GM11168 (cell line): ENCODE results near the gene NOTO.

Source experiments
- in situ Hi-C: fragments of 300-500 bp; cut with MboI; formaldehyde crosslinking; loops from one replicate; pipeline ENCODE4 v1.12.0; 2022; ENCODE audit warnings: low sequenced_read_pairs; ENCODE audit not compliant: unreplicated experiment

The NOTO gene

GRCh38 chr2:73232403-73233153 lies 30.2 kb downstream of the NOTO start:
- in situ Hi-C loops: no loop called here

DNA sequence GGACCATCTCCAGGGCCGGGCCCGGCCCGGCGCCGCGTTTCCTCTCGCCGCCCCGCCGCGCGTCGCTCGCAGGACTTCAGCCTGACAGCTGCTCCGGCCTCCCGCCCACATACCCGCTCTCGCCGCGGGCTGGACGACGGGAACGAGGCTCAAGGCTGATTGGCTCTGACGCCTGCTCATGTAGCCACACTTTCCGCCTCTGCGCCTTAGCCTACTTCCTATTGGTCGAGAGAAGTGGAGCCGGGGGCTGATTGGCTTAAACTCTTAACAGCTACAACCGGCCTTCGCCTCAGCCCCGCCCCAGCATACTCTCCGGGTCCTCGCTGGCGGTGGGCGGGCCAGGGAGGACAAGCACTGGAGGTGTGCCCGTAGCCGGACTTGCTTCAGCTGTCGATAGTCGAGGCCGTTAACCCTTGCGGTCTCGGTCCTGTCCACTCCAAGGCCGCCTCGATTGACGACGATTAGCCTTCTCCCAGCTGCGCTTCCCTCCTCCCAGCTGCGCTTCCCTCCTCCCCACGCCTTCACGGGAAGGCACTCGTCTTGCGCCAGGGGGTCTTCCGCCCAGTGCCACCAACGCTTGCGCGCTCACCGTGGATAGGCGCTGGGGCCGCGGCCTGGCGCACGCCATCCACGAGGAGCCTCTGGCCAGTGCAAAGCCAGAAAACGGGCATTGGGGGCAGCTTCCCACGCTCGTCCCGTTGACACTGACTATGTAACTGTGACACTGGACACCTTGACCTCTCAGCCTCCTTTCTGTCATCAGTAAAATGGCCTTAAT lies 31.0 kb downstream of the NOTO start, which contains the start of gene PRADC1:
TSS of gene PRADC1 (minus strand) at position 86 of the 778 bp plus-strand sequence. CDS start at position 7, 79 bp downstream.
- in situ Hi-C loops: no loop called here

- in situ Hi-C loops: no loop called here
Measured at GRCh38 chr2:73233932-73234832, 31.8 kb downstream of the NOTO start, which contains the start of gene CCT7. Gene CCT7, plus strand, starts transcription at chr2:73234308. Its CDS starts 71 bp downstream, at chr2:73234379.

DNA sequence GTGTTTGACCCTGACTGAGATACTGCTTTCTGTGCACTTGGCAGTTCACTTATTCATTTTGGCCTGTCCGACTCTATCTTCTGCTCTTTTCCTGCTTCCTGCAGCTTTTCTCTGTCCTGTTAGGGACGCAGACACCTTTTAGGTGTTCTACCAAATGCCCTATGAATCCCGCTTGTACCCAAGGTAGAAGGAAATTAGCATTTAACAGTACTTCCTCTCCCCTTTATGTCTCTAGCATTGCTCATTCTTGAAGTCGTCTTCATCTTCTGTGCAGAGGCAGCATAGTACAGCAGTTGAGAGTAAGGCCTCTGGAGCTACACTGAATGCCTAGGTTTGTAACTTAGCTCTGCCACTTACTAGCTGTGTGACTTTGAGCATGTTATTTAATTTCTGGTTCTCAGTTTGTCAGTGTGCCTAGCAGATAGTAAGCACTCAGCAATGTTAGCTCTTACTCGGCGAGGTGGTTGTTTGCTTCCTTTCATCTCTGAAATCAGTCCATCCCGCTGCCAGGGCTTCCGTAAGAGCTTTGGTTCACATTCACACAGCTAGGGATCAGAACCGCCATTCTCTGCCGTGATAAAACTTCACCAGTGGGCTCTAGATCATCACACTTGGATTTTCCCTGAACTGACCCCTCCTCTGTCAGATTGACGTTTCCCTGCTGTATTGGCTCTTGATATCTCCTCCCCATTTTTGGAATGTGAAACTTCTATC lies 33.1 kb downstream of the NOTO start:
- in situ Hi-C loops: no loop called here

DNA sequence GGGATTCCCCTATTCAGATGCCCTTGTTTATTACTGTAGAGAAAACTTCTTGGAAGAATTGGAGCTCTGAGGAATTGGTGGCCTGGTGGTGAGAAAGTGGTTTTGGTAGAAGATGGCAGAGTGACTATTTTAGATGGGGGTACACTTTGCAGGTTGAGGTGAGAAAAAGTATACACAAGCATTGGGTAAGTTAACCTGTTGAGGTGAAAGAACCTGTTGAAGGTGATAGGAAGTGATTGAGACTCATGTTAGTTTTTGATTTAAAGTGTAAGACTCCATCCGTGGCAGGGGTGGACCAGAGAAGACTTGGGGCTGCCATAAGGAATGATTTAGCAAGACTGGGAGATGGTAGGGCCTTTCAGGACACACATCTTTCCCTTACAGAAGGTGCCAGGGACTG lies 34.8 kb downstream of the NOTO start:
- in situ Hi-C loops: no loop called here

DNA sequence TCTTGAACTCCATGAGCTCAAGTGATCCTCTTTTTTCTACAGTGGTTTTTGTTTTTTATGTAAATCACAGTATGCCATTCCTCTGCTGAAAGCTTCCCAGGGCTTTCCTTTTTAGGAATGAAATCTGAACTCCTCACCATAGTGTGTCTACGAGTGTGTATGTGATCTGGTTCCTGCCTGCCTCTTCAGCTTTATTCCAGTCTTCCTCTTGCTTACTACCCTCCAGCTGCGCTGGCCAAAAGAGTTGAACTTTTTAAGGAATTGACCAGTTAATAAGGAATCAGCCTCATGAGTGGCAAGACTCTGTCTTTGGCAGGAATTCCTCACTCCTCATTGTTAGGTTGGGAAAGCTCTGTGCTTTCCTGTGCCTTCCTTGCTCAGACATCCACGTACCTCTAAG lies 35.8 kb downstream of the NOTO start:
- in situ Hi-C loops: no loop called here

- in situ Hi-C loops: no loop called here
Measured at GRCh38 chr2:73238976-73239375, 36.6 kb downstream of the NOTO start.

GRCh38 chr2:73239776-73240175 lies 37.4 kb downstream of the NOTO start:
- in situ Hi-C loops: no loop called here

DNA sequence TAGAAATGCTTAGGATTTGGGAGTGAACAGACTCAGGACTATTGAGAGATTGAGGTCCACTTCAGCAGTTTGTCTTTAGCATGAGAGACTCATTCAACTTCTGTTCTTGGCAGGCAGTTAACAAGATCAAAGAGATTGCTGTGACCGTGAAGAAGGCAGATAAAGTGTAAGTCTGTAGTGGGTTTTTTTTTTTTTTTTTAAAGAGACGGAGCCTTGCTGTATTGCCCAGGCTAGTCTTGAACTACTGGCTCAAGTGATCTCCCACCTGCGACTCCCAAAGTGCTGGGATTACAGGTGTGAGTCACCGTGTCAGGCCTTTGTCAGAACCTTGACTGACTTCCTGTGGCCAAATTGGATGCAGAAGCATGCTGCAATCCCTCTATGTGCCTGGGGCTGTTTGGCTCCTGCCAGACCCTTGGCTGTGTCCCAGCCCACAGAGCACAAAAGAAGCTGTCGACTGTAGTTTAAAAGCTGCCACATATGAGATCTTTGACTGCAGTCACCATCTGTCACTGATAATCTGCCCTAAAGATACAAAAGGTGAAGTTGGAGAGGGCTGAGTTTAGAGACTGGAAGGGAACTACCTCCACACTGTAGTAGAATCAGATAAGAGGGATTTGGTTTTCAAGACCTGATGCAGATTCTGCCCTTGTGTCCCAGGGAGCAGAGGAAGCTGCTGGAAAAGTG lies 41.7 kb downstream of the NOTO start:
- in situ Hi-C loops: no loop called here

GRCh38 chr2:73244580-73244979 lies 42.2 kb downstream of the NOTO start:
- in situ Hi-C loops: no loop called here

DNA sequence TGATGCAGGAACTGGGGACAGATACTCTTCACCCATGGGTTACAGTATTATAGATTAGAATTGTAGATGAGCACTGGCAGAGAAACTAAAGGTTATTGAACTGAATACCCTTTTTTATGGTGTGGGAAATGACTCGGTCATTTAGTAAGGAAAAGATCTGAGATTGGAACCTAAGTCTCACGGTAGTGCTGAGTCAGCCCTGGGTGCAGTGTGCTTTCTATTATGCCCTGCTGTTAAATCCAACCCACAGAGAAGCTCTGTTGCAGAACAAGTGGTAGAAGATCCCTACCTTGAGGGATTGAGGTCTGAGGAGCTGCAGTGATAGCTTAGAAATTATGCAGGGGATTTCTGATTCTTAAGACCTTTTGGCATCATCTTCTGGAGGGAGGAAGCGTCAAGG lies 44.5 kb downstream of the NOTO start:
- in situ Hi-C loops: no loop called here

DNA sequence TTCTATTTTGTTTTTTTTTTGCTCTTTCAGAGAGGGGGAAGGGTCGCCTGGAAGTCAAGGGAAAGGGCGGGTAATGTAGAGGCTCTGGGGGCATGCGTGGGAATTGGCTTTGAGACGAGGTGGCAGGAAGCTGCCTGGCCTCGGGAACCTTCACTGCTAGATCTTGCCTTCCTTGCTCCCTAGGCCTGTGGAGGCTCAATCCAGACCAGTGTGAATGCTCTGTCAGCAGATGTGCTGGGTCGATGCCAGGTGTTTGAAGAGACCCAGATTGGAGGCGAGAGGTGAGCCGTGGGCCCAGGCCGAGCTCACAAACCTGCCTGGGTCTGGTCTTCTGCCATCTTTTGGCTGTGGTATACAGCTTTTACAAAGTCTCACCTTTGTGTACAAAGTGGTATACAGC lies 47.3 kb downstream of the NOTO start:
- in situ Hi-C loops: no loop called here

DNA sequence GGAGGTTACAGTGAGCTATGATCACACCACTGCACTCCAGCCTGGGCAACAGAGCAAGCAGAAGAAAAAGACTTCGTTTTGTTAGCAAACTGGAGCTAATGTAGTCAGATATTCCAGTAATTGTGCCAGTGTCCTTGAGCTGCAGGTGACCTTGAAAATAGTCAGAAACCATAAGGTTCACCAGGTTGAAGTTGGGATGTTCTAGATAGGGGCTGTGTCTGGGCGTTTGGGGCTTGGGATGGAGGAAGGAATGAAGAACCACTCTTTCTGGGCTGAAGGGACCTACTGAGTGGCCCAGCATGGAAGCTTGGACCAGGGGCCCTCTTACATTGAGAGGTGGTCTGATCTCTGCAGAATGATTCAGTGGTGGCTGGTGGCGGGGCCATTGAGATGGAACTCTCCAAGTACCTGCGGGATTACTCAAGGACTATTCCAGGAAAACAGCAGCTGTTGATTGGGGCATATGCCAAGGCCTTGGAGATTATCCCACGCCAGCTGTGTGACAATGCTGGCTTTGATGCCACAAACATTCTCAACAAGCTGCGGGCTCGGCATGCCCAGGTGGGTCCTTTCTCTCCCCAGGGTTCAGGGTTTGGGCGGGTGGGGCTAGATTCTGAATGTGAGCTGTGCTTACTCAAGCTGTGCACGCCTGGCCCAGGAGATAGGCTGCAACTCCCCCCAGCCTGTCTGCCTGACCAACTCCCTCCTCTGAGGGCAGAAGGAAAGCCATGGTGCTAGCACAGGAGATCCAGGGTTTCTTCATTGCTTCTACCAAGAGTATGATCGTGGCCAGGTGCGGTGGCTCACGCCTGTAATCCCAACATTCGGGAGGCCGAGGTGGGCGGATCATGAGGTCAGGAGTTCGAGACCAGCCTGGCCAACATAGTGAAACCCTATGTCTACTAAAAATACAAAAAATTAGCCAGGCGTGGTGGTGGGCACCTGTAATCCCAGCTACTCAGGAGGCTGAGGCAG lies 48.8 kb downstream of the NOTO start:
- in situ Hi-C loops: no loop called here

DNA sequence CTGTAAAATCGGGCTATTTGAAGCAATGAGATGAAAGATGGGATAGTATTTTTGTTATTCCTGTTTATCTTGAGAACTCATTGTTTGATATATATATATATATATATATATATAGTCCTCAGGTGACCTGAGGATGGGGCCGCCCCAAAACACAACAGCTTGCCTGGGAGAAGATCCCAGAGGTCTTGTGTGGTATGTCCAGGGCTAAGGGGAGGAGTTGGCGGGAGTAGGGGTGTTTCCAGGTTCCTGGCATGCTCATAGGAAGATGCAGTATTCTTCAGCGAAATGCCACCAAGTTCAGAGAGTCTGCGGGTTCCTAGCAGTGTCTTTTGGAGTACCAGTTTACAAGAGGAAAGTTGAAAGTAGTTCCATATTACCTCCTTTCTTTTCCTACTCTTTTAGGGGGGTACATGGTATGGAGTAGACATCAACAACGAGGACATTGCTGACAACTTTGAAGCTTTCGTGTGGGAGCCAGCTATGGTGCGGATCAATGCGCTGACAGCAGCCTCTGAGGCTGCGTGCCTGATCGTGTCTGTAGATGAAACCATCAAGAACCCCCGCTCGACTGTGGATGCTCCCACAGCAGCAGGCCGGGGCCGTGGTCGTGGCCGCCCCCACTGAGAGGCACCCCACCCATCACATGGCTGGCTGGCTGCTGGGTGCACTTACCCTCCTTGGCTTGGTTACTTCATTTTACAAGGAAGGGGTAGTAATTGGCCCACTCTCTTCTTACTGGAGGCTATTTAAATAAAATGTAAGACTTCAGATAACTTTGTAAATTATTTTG lies 50.1 kb downstream of the NOTO start:
- in situ Hi-C loops: no loop called here

DNA sequence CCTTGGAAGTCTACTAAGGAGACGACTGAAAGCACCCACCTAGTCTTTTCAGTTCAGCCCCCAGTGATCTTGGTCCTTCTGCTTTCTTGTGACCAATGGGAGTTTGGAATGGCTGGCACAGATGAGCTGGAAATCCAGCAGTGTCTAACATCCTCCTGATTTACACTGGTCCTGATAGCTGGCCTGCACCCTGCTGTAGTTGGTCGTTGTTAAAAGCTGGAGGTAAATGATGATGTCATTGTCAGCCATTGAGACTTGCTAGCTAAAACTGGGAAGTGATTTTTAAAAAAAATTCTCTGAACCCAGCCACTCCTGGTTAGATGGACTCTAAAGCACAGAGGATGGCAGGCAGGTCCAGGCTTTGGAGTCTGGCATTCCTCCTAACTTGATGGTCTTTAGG lies 51.0 kb downstream of the NOTO start:
- in situ Hi-C loops: no loop called here

DNA sequence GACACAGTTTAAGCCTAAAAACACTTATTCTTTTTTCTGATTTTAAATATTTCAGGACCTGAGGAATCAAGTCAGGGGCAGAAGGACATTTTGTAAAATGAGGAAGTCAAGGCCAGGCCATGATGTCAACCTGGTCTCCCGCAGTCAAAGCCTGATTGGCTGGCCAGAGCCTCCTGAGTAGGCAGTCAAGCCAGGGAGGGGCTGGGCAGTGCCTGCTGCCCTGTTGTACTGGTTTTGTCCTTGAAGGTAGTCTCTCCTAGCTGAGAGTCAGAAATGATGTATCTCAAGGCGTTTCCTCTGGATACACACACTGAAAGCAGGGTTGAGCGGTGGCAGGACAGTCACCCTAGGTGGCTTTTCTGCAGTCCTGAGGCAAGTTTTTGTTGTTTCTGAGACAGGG lies 51.5 kb downstream of the NOTO start:
- in situ Hi-C loops: no loop called here

DNA sequence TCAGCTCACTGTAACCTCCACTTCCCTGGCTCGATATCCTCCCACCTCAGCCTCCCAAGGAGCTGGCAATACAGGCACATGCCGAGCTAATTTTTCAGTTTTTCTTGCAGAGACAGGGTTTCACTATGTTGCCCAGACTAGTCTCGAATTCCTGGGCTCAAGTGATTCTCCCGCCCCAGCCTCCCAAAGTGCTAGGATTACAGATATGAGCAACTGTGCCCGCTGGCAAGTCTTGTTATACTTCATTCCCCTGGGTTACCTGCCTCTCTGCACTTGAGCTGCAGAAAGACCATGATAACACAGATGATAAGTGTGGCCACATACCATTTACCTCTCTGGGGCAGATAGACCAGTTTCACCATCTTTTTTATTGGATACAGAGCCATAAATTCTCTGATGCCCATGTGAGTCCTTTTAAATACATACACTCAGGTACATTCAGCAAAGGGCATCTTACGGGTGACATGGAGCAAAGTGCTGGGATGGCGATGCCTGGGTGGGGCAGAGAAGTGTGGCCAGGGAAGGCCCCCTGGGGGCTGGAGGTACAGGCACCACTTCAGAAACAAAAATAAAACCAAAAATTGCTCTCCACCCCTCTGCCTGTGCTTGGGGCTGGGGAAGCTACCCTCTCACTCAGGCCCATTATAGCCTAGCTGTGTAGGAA lies 52.1 kb downstream of the NOTO start:
- in situ Hi-C loops: no loop called here
